K562 (cell line): ENCODE results near the gene FRMD1. TPM values are rescaled to one million over a fixed set of nuclear protein-coding genes. Genes with fewer than 3 reads are reported as not detected.

ENCODE experiments used
- ATAC-seq: fragments of 200-7000 bp; cut with Tn5 transposase; 3 replicates; pipeline ENCODE4 v1.9.1; 2020; ENCODE audit warnings: moderate library complexity
- BruUV-seq: library from RNA; stranded (reverse); fragments of 400-500 nt; replicated peaks from 2 replicates; lab custom pipeline; 2021; lab: Mats Ljungman, UMichigan
- CTCF ChIA-PET: fragments of 300-600 bp; formaldehyde crosslinking; extraction: SDS; loops from one replicate; lab custom pipeline; 2021; ENCODE audit warnings: low intra/inter-chr PET ratio; lab: Yijun Ruan, JAX
- POLR2A ChIA-PET: fragments of 300-600, 350-650 bp; sonication (Branson Sonifier 250); formaldehyde crosslinking; extraction: SDS; loops from one replicate; lab custom pipeline; 2021; ENCODE audit warnings: antibody characterized with exemption, inconsistent platforms; lab: Yijun Ruan, JAX
- DNase-seq, 4 experiments: peaks; one replicate each; pipeline versions ENCODE4 v3.0.0 to v3.0.0-alpha.2; 2011 to 2018; ENCODE audit warnings: low spot score in 3 of 4, mixed read lengths in 3 of 4; ENCODE audit errors: extremely low read depth in 1 of 4
- FAIRE-seq: peaks from 2 replicates; lab custom pipeline; 2011; peaks lifted over from hg19 to GRCh38; lab: Jason Lieb, UNC
- H2AFZ ChIP-seq: 2 replicates; pipeline ENCODE4 v1.6.0; 2011; ENCODE audit warnings: low read depth, low read length, control low read depth, inconsistent platforms
- H3K27ac ChIP-seq: fragments of 200-600 bp; 3 replicates; pipeline ENCODE4 v1.8.0; 2011; ENCODE audit warnings: low read depth, mild to moderate bottlenecking, control low read depth, inconsistent platforms, low read length, moderate library complexity, mixed read lengths; ENCODE audit errors: extremely low read depth
- H3K27me3 ChIP-seq, 2 experiments: fragments of 300-600 bp in 1 of 2; 2 replicates in 1 of 2; 3 replicates in 1 of 2; pipeline versions ENCODE4 v1.6.0 to v1.8.0; 2011; ENCODE audit warnings: inconsistent platforms in 2 of 2, low read length in 2 of 2, mild to moderate bottlenecking in 1 of 2, mixed read lengths in 1 of 2, moderate library complexity in 1 of 2; ENCODE audit not compliant: control insufficient read depth in 2 of 2, insufficient read depth in 2 of 2
- H3K36me3 ChIP-seq: fragments of 300-600 bp; 3 replicates; pipeline ENCODE4 v1.8.0; 2011; ENCODE audit warnings: mild to moderate bottlenecking, low read length, inconsistent platforms; ENCODE audit not compliant: control insufficient read depth, insufficient read depth
- H3K4me1 ChIP-seq, 2 experiments: fragments of 200-600 bp in 1 of 2; replicated peaks in 1 of 2; 2 replicates in 1 of 2; 3 replicates in 1 of 2; pipeline versions ENCODE4 v1.5.1 to v1.8.0; 2011; ENCODE audit warnings: inconsistent platforms in 2 of 2, low read length in 2 of 2, mild to moderate bottlenecking in 1 of 2, mixed read lengths in 1 of 2, moderate library complexity in 1 of 2; ENCODE audit not compliant: control insufficient read depth in 2 of 2, insufficient read depth in 2 of 2
- H3K4me2 ChIP-seq: 2 replicates; pipeline ENCODE4 v1.6.1; 2011; ENCODE audit warnings: low read length, control low read depth, inconsistent platforms, mixed read lengths; ENCODE audit not compliant: insufficient read depth
- H3K4me3 ChIP-seq: fragments of 200-600 bp; sonication (generic), shearing (Covaris generic); 2 replicates; pipeline ENCODE4 v1.5.1; 2016; ENCODE audit warnings: control low read depth, inconsistent platforms
- H3K79me2 ChIP-seq: fragments of 200-600 bp; 3 replicates; pipeline ENCODE4 v1.8.0; 2011; ENCODE audit warnings: low read length, inconsistent platforms; ENCODE audit not compliant: control insufficient read depth, insufficient read depth
- H3K9ac ChIP-seq, 2 experiments: 2 replicates each; pipeline versions ENCODE4 v1.6.0 to v1.6.1; 2011; ENCODE audit warnings: low read depth in 2 of 2, low read length in 2 of 2, control low read depth in 1 of 2, inconsistent platforms in 1 of 2, mild to moderate bottlenecking in 1 of 2, mixed read lengths in 1 of 2; ENCODE audit not compliant: insufficient read depth in 1 of 2
- H3K9me1 ChIP-seq: one replicate; pipeline ENCODE4 v1.6.0; 2011; ENCODE audit warnings: inconsistent platforms, mild to moderate bottlenecking, low read length, moderate library complexity; ENCODE audit not compliant: control insufficient read depth, insufficient read depth
- H3K9me3 ChIP-seq: replicated peaks from 2 replicates; pipeline ENCODE4 v1.5.1; 2011; ENCODE audit warnings: low read depth, low read length, inconsistent platforms; ENCODE audit not compliant: control insufficient read depth, insufficient read depth
- H4K20me1 ChIP-seq: replicated peaks from 2 replicates; pipeline ENCODE4 v1.6.1; 2011; ENCODE audit warnings: low read length, inconsistent platforms, mixed read lengths; ENCODE audit not compliant: control insufficient read depth, insufficient read depth
- ATF7 ChIP-seq: fragments of 450-650 bp; IDR thresholded peaks from 2 replicates; pipeline ENCODE4 v1.7.1; 2014; ENCODE audit warnings: mild to moderate bottlenecking, moderate library complexity
- COPS2 ChIP-seq: fragments of 450-650 bp; conservative IDR thresholded peaks from 2 replicates; pipeline ENCODE4 v1.6.1; 2016; ENCODE audit warnings: mild to moderate bottlenecking, moderate library complexity
- CREB1 ChIP-seq, 2 experiments: sonication (generic) in 1 of 2; formaldehyde crosslinking in 1 of 2; IDR thresholded peaks; 2 replicates each; pipeline versions ENCODE4 v1.6.1 to v1.8.0; 2012 to 2022; ENCODE audit warnings: inconsistent platforms in 1 of 2, mild to moderate bottlenecking in 1 of 2, missing genetic modification reagents in 1 of 2, moderate library complexity in 1 of 2
- E2F1 ChIP-seq: sonication (generic); formaldehyde crosslinking; IDR thresholded peaks from 2 replicates; pipeline ENCODE4 v1.8.1; 2023; ENCODE audit warnings: mild to moderate bottlenecking, missing genetic modification reagents, moderate library complexity
- EGR1 ChIP-seq: fragments of 450-650 bp; conservative IDR thresholded peaks from 2 replicates; pipeline ENCODE4 v1.6.1; 2017; ENCODE audit warnings: mild to moderate bottlenecking
- EHMT2 ChIP-seq: fragments of 450-650 bp; IDR thresholded peaks from 2 replicates; pipeline ENCODE4 v1.6.1; 2018; ENCODE audit warnings: antibody characterized with exemption
- EZH2 ChIP-seq: IDR thresholded peaks from 2 replicates; pipeline ENCODE4 v1.6.1; 2012; ENCODE audit warnings: low read depth, mild to moderate bottlenecking, inconsistent platforms, low read length, borderline replicate concordance
- GABPB1 ChIP-seq: sonication (generic); formaldehyde crosslinking; IDR thresholded peaks from 2 replicates; pipeline ENCODE4 v1.8.0; 2022; ENCODE audit warnings: mild to moderate bottlenecking, missing genetic modification reagents
- HMG20A ChIP-seq: fragments of 450-650 bp; formaldehyde crosslinking; conservative IDR thresholded peaks from 2 replicates; pipeline ENCODE4 v1.4.0; 2020; ENCODE audit warnings: mild to moderate bottlenecking, mixed read lengths
- IRF1 ChIP-seq: sonication (generic); formaldehyde crosslinking; IDR thresholded peaks from 2 replicates; pipeline ENCODE4 v1.8.0; 2022; ENCODE audit warnings: missing genetic modification reagents, mild to moderate bottlenecking, borderline replicate concordance
- KLF10 ChIP-seq: fragments of 250-450 bp; sonication (Bioruptor Pico); IDR thresholded peaks from 2 replicates; pipeline ENCODE4 v1.6.1; 2021; ENCODE audit warnings: matching md5 sums
- MBD2 ChIP-seq: sonication (generic); IDR thresholded peaks from 2 replicates; pipeline ENCODE4 v1.6.1; 2016; ENCODE audit warnings: low read depth, borderline replicate concordance
- PTBP1 ChIP-seq: fragments of 200-400 bp; formaldehyde crosslinking; IDR thresholded peaks from 2 replicates; pipeline ENCODE4 v1.6.1; 2017; ENCODE audit warnings: low read depth, low read length
- RBM14 ChIP-seq: fragments of 200-400 bp; formaldehyde crosslinking; IDR thresholded peaks from 2 replicates; pipeline ENCODE4 v1.6.1; 2018; ENCODE audit warnings: low read depth, mild to moderate bottlenecking, low read length, moderate library complexity, borderline replicate concordance; ENCODE audit not compliant: insufficient read depth
- RBM17 ChIP-seq: fragments of 200-400 bp; formaldehyde crosslinking; IDR thresholded peaks from 2 replicates; pipeline ENCODE4 v1.6.1; 2017; ENCODE audit warnings: low read depth, mild to moderate bottlenecking, low read length, borderline replicate concordance
- SMAD2 ChIP-seq: fragments of 150-350 bp; IDR thresholded peaks from 2 replicates; pipeline ENCODE4 v1.6.1; 2014; ENCODE audit warnings: low read depth, mild to moderate bottlenecking, low read length
- USF1 ChIP-seq: sonication (generic); formaldehyde crosslinking; IDR thresholded peaks from 2 replicates; pipeline ENCODE4 v1.9.0; 2022; ENCODE audit warnings: mild to moderate bottlenecking, missing genetic modification reagents
- ZFP30 ChIP-seq: fragments of 250-450 bp; sonication (Bioruptor Pico); IDR thresholded peaks from 2 replicates; pipeline ENCODE4 v1.8.0; 2022; ENCODE audit warnings: moderate library complexity, mild to moderate bottlenecking, inconsistent platforms, borderline replicate concordance
- ZNF655 ChIP-seq: fragments of 250-450 bp; sonication (Bioruptor Pico); IDR thresholded peaks from 2 replicates; pipeline ENCODE4 v1.5.0; 2021
- ZNF707 ChIP-seq: fragments of 250-450 bp; sonication (Bioruptor Pico); conservative IDR thresholded peaks from 2 replicates; pipeline ENCODE4 v1.8.0; 2022; ENCODE audit warnings: inconsistent platforms, mild to moderate bottlenecking, moderate library complexity
- WGBS: fragments of 100-300 bp; shearing (Covaris generic); methylation state at CpG from one replicate; pipeline ENCODE4 v1.1.6; 2016; ENCODE audit warnings: low coverage, mixed read lengths; ENCODE audit not compliant: insufficient coverage; ENCODE audit errors: missing lambda C conversion rate; 5-methylcytosine and 5-hydroxymethylcytosine counted together
- in situ Hi-C: fragments of 300-500 bp; cut with MboI; formaldehyde crosslinking; loops from 4 replicates; pipeline ENCODE4 v1.15.0; 2018; ENCODE audit warnings: inconsistent platforms, mixed read lengths
- intact Hi-C: fragments of 100-400 bp; cut with micrococcal nuclease; formaldehyde crosslinking; loops from 2 replicates; pipeline ENCODE4 v1.14.2; 2022
- polyA plus RNA-seq, 8 experiments: library from polyadenylated mRNA; depleted of rRNA in 4 of 8; stranded (reverse) in 5 of 8; unstranded in 3 of 8; fragments of >200 nt; fragmentation: Nextera tagmentation in 2 of 8; fragmentation: Illumina TruSeq in 1 of 8; extraction: Ambion mirVana in 2 of 8; extraction: Trizol in 1 of 8; gene quantifications; 2 replicates each; pipeline versions ENCODE4 v1.2.1 to v1.2.3, GENCODE V29; 2011 to 2014; ENCODE audit warnings: inconsistent platforms in 1 of 8, missing spikeins in 1 of 8
- total RNA-seq, 7 experiments: library from RNA; depleted of rRNA in 6 of 7; stranded (reverse); fragments of >200 nt in 6 of 7; fragmentation: Illumina TruSeq in 2 of 7; extraction: Trizol in 2 of 7; gene quantifications; 2 replicates each; pipeline versions ENCODE4 v1.2.1 to v1.2.3, GENCODE V29; 2011 to 2021; ENCODE audit warnings: low replicate concordance in 1 of 7

FRMD1 gene
- total and polyA plus RNA-seq, 9 of the 15 experiments (the other 6 are each of a cell fraction or from before 2014, with no cell fraction given) = 0.01 to 0.04 (median 0.01) TPM; not detected in 6

- intact Hi-C loops (no loop called here), in situ Hi-C loops (no loop called here)
- Histone ChIP-seq H3K9me1 (no peaks in the 10 kb centered on the region), H3K9ac (no peak overlapping the region), H2AFZ (no peak overlapping the region), H3K27ac (no peak overlapping the region), H3K79me2 (no peaks in the 10 kb centered on the region), H3K36me3 (no peaks in the 10 kb centered on the region), H4K20me1 (peaks cover 3% of the 10 kb centered on the region; the same call in 1 of the 2 replicates), H3K4me3 (no peak overlapping the region), H3K27me3 (peaks cover 21 to 53% of the 10 kb centered on the region in 2 experiments), H3K9me3 (no peaks in the 10 kb centered on the region), H3K4me2 (no peak overlapping the region), H3K4me1 (peaks cover 6 to 15% of the 10 kb centered on the region in 2 experiments)
- DNase-seq (no peak), ATAC-seq (no peak), FAIRE-seq (no peak)
- TF ChIP-seq PTBP1 (no peak), RBM14 (no peak), EGR1 (no peak), ATF7 (no peak), KLF10 (CRISPR knock-in tag) (no peak), ZNF707 (no peak), ZFP30 (CRISPR knock-in tag) (no peak), E2F1 (CRISPR knock-in tag) (no peak), HMG20A (CRISPR knock-in tag) (no peak), EHMT2 (no peak), IRF1 (CRISPR knock-in tag) (no peak), SMAD2 (no peak), MBD2 (no peak), CREB1 (IDR thresholded peaks at IDR 0.05) (no peak), CREB1 (CRISPR knock-in tag; IDR thresholded peaks at IDR 0.05) (no peak), USF1 (CRISPR knock-in tag) (no peak), ZNF655 (no peak), RBM17 (no peak), GABPB1 (CRISPR knock-in tag) (no peak), COPS2 (no peak), EZH2 (no peak)
- WGBS = 39% methylated on average over 2 of the region's 2 CpGs
- BruUV-seq = no TSS peak
- ChIA-PET CTCF (no interaction called here), POLR2A (interaction anchor here (1.1 kb wide), 1 partner anchor 516 kb away, joined by 3 read pairs; no protein-coding TSS in a partner anchor)
Observed at GRCh38 chr6:168030908-168031307, 48.1 kb downstream of the FRMD1 start.
